GM10847 (cell line): ENCODE data around the gene VAV2.

ENCODE experiments used
- POLR2A ChIP-seq: IDR thresholded peaks from 2 replicates; pipeline ENCODE4 v1.6.1; 2011; ENCODE audit not compliant: insufficient read length; ENCODE audit errors: extremely low read depth

Gene VAV2

DNA sequence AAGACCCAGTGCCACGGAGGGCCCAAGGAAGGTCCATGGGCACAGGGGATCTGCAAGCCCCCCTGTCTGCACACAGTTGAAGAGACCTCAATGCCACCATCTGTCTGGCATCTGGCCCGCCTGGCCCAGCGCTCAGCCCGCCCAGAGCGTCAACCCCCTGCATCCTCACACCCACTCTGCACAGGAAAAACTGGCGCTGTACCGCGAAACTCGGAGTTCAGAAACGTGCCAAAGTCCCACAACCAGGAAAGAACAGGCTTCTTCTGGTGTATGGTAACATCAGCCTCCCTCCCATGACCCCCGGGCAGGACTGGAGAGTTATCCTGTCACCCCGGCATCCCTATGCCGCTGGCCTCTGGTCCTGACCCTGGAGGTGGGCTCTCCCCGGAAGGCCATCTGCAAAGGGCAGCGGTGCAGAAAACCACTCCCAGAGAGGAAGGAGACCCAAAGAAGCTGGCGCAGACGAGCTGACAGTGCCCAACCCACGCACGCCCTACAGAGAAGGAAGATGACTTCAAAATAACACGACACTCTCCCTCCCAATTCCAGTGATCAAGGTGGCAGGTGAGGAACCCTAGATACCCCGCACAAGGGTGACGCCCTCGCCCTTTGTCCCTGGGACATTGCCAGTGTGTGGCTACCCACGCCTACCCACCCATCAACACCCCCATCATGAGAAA is 18.9 kb downstream of the VAV2 start:
- no peak for TF ChIP-seq POLR2A

DNA sequence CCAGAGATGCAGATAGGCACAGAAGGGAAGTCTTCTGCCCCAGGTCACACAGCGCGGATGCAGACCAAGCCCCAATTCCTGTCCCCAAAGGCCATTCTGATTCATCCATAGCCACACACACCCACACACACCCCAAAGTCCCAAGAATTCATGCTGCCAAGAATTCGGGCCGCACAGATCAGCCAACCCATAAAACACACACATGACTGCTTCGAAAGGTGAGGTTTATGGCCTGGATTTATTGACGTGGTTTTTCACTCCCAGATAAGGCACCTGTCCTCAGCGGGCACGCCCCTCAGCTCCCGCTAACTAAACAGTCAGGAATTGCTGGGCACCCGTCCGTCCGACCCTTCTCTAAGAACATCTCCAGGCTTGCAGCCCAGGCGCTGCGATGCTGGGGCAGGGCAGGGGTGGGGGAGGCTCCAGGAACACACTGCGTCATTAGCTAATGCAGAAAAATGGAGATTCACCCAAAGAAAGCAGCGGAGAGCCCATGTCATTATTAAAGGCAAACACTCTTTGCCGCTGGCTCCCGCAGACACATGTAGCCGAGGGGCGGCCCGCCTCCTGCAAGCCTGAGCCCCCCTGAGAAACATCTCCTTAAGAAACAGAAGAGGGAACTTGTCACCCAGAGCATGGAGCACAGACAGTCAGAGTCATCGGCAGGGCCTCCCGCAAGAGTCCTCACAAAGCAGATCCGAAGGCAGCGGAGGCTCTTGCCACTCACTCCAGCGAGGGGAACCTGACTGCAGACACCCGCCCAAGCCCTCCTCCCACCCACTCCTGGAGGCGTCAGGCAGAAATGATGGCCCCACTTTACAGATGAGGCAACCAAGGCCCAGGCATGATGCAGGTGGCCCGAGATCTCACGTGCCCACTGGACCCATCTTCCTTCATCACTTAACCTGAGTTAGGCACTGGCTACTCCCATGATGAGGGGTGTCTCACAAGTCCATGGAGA is 19.9 kb downstream of the VAV2 start:
- TF ChIP-seq POLR2A, result no peak

- TF ChIP-seq POLR2A, result no peak
These were observed 20.8 kb downstream of the VAV2 start for GRCh38 chr9:133971121-133971951.

DNA sequence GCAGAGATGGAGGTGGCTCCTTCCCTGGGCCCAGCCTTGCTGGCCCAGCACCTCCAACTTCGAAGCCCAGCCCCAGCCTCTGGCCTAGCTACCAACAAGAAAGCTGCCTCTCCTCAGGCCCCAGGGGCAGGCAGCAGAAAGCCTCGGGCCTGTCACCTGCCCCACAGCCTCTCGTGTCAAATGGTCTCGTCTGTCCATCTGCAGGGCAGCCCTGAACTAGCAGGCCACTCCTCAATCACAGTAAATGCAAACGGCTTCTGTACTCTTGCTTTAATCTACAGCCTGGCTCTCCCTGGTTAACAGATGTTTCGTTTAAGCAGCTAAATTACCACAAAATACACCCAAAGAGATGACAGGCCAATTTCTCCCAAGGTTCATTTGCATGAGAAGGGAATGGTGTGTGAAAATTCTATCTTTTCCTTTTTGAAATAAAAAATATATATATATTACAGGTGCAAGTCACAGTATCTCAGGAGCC is 21.5 kb downstream of the VAV2 start:
- TF ChIP-seq POLR2A, result no peak

- TF ChIP-seq POLR2A, result no peak
These were observed 22.2 kb downstream of the VAV2 start for GRCh38 chr9:133969681-133970580.

DNA sequence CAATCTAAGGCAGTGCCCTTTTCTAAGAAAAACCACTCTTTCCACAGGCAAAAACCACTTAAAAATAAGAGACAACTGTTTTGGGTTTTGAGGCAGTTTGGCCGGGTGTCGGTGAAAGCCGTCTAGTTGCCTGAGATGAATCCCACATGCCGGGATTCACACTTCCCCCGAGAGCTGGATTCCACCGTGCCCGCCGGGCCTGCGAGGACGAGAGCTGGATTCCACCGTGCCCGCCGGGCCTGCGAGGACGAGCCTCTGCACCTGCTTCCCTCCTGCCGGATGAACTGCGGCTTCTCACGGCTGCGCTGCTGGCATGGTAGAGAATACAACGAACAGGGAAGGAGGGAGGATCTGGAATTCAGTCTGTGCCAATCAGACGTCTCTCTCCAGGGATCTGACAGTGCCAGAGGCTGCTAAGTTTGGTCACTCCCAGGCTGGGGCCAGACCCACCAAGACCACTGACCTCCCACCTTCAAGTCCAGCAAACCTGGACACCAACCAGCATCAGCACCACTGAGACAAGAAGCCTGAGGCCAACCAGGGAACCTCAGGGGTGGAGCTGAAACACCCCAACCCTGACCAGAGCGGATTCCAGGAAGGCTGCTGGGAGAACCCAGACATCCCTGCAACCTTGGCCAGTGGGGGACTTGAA is 23.0 kb downstream of the VAV2 start:
- no peak for TF ChIP-seq POLR2A

- no peak for TF ChIP-seq POLR2A
These were observed 23.7 kb downstream of the VAV2 start for GRCh38 chr9:133968428-133968827.

- no peak for TF ChIP-seq POLR2A
These were observed 24.9 kb downstream of the VAV2 start for GRCh38 chr9:133967024-133967741.

GRCh38 chr9:133964463-133964862 is 27.7 kb downstream of the VAV2 start:
- TF ChIP-seq POLR2A, result no peak

- TF ChIP-seq POLR2A, result no peak
These were observed 29.0 kb downstream of the VAV2 start for GRCh38 chr9:133963166-133963565.

DNA sequence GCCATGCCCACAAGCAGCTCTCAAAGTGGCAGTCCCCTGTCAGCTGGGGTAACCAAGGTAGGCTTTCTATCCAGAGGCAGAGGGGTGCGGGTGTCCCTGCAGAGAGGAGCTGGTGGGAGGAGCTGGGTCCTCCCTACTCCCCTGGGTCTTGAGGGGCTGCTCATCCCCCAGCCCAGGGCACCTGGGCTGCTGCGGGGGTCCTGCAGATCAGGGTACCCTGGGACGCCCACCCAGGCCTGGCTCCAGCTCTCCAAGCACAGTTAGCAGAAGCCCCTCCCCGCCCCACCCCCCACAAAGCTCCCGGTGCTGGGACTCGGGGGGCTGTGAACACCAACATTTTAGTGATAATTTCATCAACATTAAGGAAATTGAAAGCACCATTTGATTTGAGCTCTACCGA is 29.8 kb downstream of the VAV2 start:
- no peak for TF ChIP-seq POLR2A

DNA sequence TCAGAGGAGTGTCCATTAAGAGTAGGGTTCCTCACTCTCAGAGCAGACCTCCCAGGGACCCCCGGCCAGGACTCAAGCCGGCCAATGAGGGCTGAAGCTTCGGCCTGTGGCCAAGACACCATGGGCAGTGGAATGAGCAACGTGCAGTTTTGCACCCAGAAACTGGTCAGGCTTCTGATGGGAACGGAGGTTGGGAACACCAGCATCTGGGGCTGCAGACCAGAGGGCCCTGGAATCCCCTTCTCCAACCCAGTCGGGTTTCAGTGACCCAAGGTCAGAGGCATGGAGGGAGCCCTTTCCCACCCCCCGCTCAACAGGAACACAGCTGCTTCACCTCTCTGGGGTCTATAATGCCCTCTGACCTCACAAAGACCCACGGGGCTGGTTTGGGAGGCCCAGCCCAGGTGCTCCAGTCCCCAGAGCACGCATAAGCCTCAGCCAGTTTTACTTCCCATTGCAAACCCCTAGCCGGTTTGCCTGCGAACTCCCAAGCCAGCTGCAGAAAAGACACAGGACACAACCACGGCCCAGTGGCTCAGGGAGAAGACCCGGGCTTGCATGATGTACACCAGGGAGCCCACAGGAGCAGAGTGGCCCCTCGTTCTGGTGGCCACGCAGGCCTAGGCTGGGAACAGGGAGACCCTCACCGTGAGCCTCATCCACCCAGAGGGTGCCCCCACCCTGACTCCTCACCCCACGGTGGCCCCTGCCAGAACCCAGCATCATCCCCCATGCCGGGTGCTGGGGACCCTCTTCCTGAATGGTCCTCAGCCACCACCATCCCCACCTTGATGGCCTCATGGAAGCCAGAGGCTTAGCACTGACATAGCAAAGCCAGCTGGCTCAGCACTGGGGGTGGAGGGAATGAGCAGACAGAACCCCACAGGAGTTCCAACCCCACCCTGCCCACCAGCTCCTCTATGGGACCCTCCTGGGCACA is 30.6 kb downstream of the VAV2 start:
- no peak for TF ChIP-seq POLR2A
